Measurements from ENCODE around the gene ZCCHC7. TPM values are rescaled to one million over a fixed set of nuclear protein-coding genes. Genes with fewer than 3 reads are reported as not detected.
A peak's percentile ranks its signal among the peaks of the same experiment; 100 is the strongest.

The ZCCHC7 gene
- total and polyA plus RNA-seq, 2 experiments from 2014 or later: 15.3 to 19.4 TPM

DNA sequence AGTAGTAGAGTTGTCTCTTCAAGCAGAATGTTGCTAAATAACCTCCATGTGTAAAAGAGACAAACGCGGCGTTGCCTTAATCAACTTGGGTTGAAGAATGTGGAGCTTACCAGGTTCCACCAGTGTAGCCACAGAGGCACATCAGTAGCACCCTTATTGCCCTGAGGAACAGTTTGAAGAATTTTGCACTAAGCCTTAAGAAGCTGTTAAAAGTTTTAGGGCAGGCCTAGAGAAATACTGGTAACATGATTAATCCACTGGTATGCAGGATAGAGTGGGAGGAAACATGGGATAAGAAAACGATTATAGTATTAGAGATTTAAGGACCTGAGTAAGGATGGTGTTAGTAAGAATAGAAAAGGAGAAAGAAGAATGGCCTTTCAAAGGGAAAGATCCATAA is 100.6 kb downstream of the ZCCHC7 start:
- no peak overlapping the region for H3K9ac ChIP-seq
- H3K9me3 ChIP-seq (ENCODE audit: low read depth): no peaks in the 10 kb centered on the region
- in situ Hi-C loops (cut with MboI): no loop called here
- H2AFZ ChIP-seq: no peak overlapping the region
- H3K27me3 ChIP-seq (replicated peaks; ENCODE audit: insufficient read depth): no peaks in the 10 kb centered on the region
- H3K4me1 ChIP-seq (ENCODE audit: insufficient read depth): peaks cover 20% of the 10 kb centered on the region
- 0 out of 2 replicates have a peak overlapping the region, but pooled peaks have one; percentile 10 for H3K4me3 ChIP-seq
- H3K36me3 ChIP-seq (ENCODE audit: low read depth): no peaks in the 10 kb centered on the region
- peak overlapping the region; percentile 37 for H3K4me2 ChIP-seq (ENCODE audit: unreplicated experiment)
- peaks cover 21% of the 10 kb centered on the region; the same call in 1 of the 2 replicates for H3F3A ChIP-seq (ENCODE audit: insufficient read depth)
- H3K27ac ChIP-seq: peak overlapping the region; percentile 25; the same call in 1 of the 2 replicates
- no peaks in the 10 kb centered on the region for H3K9me2 ChIP-seq (ENCODE audit: insufficient read depth)
- DNase-seq: peak; percentile 67
- WGBS, 2 experiments (ENCODE audit: low coverage in 1 of 2, low lambda C conversion rate in 2 of 2, missing lambda C conversion rate in 2 of 2): 71 to 72% methylated on average over 4 of the region's 4 CpGs
- H3K79me2 ChIP-seq (ENCODE audit: insufficient read depth): peaks cover 51% of the 10 kb centered on the region
- TF ChIP-seq EZH2phosphoT487 (IDR thresholded peaks at IDR 0.05; ENCODE audit: insufficient read depth, low read depth) (no peak), EZH2 (IDR thresholded peaks at IDR 0.05; ENCODE audit: insufficient read depth, poor library complexity, severe bottlenecking) (no peak)
- H4K20me1 ChIP-seq (ENCODE audit: insufficient read depth): no peaks in the 10 kb centered on the region

DNA sequence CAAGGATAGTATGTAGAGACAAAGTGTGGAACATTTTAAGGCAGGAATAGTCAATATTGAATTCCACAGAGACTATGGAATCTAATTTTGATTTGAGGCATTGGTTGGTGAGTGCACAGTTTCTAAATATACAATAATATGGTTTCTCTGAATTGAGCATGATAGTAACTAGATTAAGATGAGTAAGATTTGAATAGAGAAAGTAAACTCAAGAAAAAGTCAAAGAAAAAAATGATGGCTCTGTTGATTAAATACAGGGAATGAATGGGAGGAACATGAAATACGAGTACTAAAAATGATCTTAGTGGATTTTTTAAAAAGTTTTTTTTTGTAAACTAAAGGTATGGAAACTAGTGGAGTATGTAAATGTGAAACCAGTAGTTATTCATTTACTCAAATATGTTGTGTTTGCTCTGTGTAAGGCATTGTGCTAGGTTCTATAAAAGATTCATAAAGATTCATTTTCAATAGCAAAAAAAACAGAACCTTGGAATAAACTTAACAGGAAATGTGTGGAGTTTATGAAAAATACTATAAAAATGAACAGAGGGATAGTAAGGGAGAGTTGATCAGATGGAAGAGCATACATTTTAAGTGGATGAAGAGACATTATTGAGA is 101.2 kb downstream of the ZCCHC7 start:
- Histone ChIP-seq H2AFZ (no peak overlapping the region), H3K9me3 (ENCODE audit: low read depth) (no peaks in the 10 kb centered on the region), H3K4me2 (ENCODE audit: unreplicated experiment) (peak overlapping the region; percentile 32), H3K36me3 (ENCODE audit: low read depth) (no peaks in the 10 kb centered on the region), H3K79me2 (ENCODE audit: insufficient read depth) (peaks cover 51% of the 10 kb centered on the region), H3K9me2 (ENCODE audit: insufficient read depth) (no peaks in the 10 kb centered on the region), H3K4me3 (0 out of 2 replicates have a peak overlapping the region, but pooled peaks have one; percentile 10), H3K9ac (no peak overlapping the region), H3F3A (ENCODE audit: insufficient read depth) (peaks cover 21% of the 10 kb centered on the region; the same call in 1 of the 2 replicates), H3K27ac (0 out of 2 replicates have a peak overlapping the region, but pooled peaks have one; percentile 25), H3K4me1 (ENCODE audit: insufficient read depth) (peaks cover 15% of the 10 kb centered on the region), H4K20me1 (ENCODE audit: insufficient read depth) (no peaks in the 10 kb centered on the region), H3K27me3 (replicated peaks; ENCODE audit: insufficient read depth) (no peaks in the 10 kb centered on the region)
- no peak for DNase-seq
- TF ChIP-seq EZH2 (IDR thresholded peaks at IDR 0.05; ENCODE audit: insufficient read depth, poor library complexity, severe bottlenecking) (no peak), EZH2phosphoT487 (IDR thresholded peaks at IDR 0.05; ENCODE audit: insufficient read depth, low read depth) (no peak)
- in situ Hi-C loops (cut with MboI): no loop called here
- 92 to 98% methylated on average over 1 of the region's 1 CpG for WGBS, 2 experiments (ENCODE audit: low coverage in 1 of 2, low lambda C conversion rate in 2 of 2, missing lambda C conversion rate in 2 of 2)

DNA sequence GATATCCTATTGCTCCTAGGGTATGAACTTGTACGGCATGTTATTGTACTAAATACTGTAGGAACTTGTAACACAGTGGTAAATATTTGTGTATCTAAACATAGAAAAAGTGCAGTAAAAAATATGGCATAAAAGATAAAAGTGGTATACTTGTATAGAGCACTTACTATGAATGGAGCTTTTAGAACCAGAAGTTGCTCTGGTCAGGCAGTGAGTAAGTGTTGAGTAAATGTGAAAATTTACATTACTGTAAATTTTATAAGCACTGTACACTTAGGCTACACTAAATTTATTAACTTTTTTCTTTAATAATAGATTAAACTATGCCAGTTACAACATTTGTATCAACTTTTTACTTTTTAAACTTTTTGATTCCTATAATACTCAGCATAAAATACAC is 109.1 kb downstream of the ZCCHC7 start:
- Histone ChIP-seq H3K79me2 (ENCODE audit: insufficient read depth) (0 out of 2 replicates have a peak, but pooled peaks cover 6% of the 10 kb centered on the region), H3K9me3 (ENCODE audit: low read depth) (no peaks in the 10 kb centered on the region), H3K36me3 (ENCODE audit: low read depth) (no peaks in the 10 kb centered on the region), H3K9me2 (ENCODE audit: insufficient read depth) (no peaks in the 10 kb centered on the region), H3K27me3 (replicated peaks; ENCODE audit: insufficient read depth) (no peaks in the 10 kb centered on the region), H3K4me2 (ENCODE audit: unreplicated experiment) (no peak overlapping the region), H3F3A (ENCODE audit: insufficient read depth) (no peaks in the 10 kb centered on the region), H3K9ac (no peak overlapping the region), H3K4me1 (ENCODE audit: insufficient read depth) (no peaks in the 10 kb centered on the region), H3K4me3 (no peak overlapping the region), H2AFZ (no peak overlapping the region), H4K20me1 (ENCODE audit: insufficient read depth) (no peaks in the 10 kb centered on the region), H3K27ac (no peak overlapping the region)
- 93 to 100% methylated on average over 1 of the region's 1 CpG for WGBS, 2 experiments (ENCODE audit: low coverage in 1 of 2, low lambda C conversion rate in 2 of 2, missing lambda C conversion rate in 2 of 2)
- DNase-seq: no peak
- in situ Hi-C loops (cut with MboI): no loop called here
- TF ChIP-seq EZH2 (IDR thresholded peaks at IDR 0.05; ENCODE audit: insufficient read depth, poor library complexity, severe bottlenecking) (no peak), EZH2phosphoT487 (IDR thresholded peaks at IDR 0.05; ENCODE audit: insufficient read depth, low read depth) (no peak)

DNA sequence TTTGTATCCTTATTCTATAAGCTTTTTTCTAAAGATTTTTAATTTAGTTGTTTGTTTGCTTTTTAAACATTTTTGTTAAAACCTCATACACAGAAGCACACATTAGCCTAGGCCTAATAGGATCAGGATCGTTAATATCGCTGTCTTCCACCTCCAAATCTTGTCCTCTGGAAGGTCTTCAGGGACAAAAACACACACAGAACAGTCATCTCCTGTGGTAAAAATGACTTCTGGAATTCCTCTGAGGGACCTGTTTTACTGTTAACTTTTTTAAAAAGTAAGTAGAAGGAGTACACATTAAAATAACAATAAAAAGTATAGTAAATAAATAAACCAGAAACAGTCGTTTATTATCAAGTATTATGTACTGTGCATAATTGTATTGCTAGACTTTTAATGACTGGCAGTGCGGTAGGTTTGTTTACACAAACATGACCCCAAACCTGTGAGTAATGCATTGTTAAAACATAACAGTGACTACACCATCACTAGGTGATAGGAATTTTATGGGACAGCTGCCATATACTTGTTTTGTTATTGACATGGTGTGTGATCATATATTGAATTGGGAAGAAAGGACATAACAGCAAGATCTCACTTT is 109.6 kb downstream of the ZCCHC7 start:
- Histone ChIP-seq H3K9me3 (ENCODE audit: low read depth) (no peaks in the 10 kb centered on the region), H3K27ac (no peak overlapping the region), H3K4me1 (ENCODE audit: insufficient read depth) (no peaks in the 10 kb centered on the region), H3K4me2 (ENCODE audit: unreplicated experiment) (no peak overlapping the region), H3K27me3 (replicated peaks; ENCODE audit: insufficient read depth) (no peaks in the 10 kb centered on the region), H3F3A (ENCODE audit: insufficient read depth) (no peaks in the 10 kb centered on the region), H3K36me3 (ENCODE audit: low read depth) (no peaks in the 10 kb centered on the region), H2AFZ (no peak overlapping the region), H4K20me1 (ENCODE audit: insufficient read depth) (no peaks in the 10 kb centered on the region), H3K9ac (no peak overlapping the region), H3K9me2 (ENCODE audit: insufficient read depth) (no peaks in the 10 kb centered on the region), H3K79me2 (ENCODE audit: insufficient read depth) (0 out of 2 replicates have a peak, but pooled peaks cover 6% of the 10 kb centered on the region), H3K4me3 (no peak overlapping the region)
- TF ChIP-seq EZH2 (IDR thresholded peaks at IDR 0.05; ENCODE audit: insufficient read depth, poor library complexity, severe bottlenecking): no peak
- no peak for TF ChIP-seq EZH2phosphoT487 (IDR thresholded peaks at IDR 0.05; ENCODE audit: insufficient read depth, low read depth)
- in situ Hi-C loops (cut with MboI): no loop called here
- peak; percentile 28 for DNase-seq
- 84 to 87% methylated on average over 4 of the region's 4 CpGs for WGBS, 2 experiments (ENCODE audit: low coverage in 1 of 2, low lambda C conversion rate in 2 of 2, missing lambda C conversion rate in 2 of 2)

Data from GM23248 (cell line).